DOHH2 (cell line): Measurements from ENCODE around the gene KDM6A.

Experiments
- EZH2phosphoT487 ChIP-seq: fragments of 200-600 bp; sonication (generic); IDR thresholded peaks from 2 replicates; pipeline ENCODE4 v1.6.1; 2017; ENCODE audit warnings: borderline replicate concordance, mild to moderate bottlenecking, antibody characterized with exemption, low read length, moderate library complexity, mixed read lengths
- TF ChIP-seq, protein P1 (sequence below): fragments of 200-600 bp; sonication (generic); IDR thresholded peaks from one replicate; pipeline ENCODE4 v1.5.1; 2014; ENCODE audit warnings: antibody characterized with exemption, mild to moderate bottlenecking, low read depth, low read length; ENCODE audit not compliant: poor library complexity, severe bottlenecking

DNA sequence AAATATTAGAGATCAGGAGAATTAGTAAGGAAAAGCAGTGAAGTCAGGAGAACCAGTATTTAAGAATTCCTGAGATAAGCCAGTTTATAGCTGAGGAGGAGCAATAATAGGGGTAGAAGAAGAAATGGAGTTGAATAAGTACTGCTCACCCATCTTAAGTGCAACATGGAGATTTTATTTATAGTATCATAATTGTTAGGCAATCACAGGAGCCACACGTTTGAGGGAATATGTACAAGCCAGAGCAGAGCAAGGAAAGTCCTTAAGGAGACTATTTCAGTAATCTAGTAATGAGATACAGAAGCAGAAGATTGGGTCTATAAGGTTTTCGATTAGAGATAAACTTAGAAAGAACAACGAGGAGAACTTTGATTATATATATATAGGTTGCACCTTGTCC is 145.0 kb downstream of the KDM6A start:
- TF ChIP-seq, protein P1, sequence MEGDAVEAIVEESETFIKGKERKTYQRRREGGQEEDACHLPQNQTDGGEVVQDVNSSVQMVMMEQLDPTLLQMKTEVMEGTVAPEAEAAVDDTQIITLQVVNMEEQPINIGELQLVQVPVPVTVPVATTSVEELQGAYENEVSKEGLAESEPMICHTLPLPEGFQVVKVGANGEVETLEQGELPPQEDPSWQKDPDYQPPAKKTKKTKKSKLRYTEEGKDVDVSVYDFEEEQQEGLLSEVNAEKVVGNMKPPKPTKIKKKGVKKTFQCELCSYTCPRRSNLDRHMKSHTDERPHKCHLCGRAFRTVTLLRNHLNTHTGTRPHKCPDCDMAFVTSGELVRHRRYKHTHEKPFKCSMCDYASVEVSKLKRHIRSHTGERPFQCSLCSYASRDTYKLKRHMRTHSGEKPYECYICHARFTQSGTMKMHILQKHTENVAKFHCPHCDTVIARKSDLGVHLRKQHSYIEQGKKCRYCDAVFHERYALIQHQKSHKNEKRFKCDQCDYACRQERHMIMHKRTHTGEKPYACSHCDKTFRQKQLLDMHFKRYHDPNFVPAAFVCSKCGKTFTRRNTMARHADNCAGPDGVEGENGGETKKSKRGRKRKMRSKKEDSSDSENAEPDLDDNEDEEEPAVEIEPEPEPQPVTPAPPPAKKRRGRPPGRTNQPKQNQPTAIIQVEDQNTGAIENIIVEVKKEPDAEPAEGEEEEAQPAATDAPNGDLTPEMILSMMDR: no peak
- TF ChIP-seq EZH2phosphoT487: no peak
